Upper lobe of right lung (tissue), 1 donor: Measurements from ENCODE around the gene STIMATE. TPM values are rescaled to one million over a fixed set of nuclear protein-coding genes. Genes with fewer than 3 reads are reported as not detected.

ENCODE experiments used
- ATAC-seq: fragments of 200-7000 bp; cut with Tn5 transposase; one replicate; pipeline ENCODE4 v1.9.1; 2020; ENCODE audit warnings: mild to moderate bottlenecking, moderate library complexity
- DNase-seq: peaks from one replicate; pipeline ENCODE4 v3.0.0-alpha.2; 2020
- H3K27ac ChIP-seq: fragments of 200-600 bp; one replicate; pipeline ENCODE4 v1.8.0; 2022
- H3K27me3 ChIP-seq: fragments of 200-600 bp; one replicate; pipeline ENCODE4 v1.8.0; 2022; ENCODE audit warnings: mild to moderate bottlenecking
- H3K36me3 ChIP-seq: fragments of 200-600 bp; one replicate; pipeline ENCODE4 v1.8.0; 2022
- H3K4me1 ChIP-seq: fragments of 200-600 bp; one replicate; pipeline ENCODE4 v1.8.0; 2022
- H3K4me3 ChIP-seq: fragments of 200-600 bp; one replicate; pipeline ENCODE4 v1.8.0; 2022; ENCODE audit warnings: mild to moderate bottlenecking
- H3K9me3 ChIP-seq: fragments of 200-600 bp; one replicate; pipeline ENCODE4 v1.8.0; 2022
- intact Hi-C: fragments of 100-400 bp; cut with DNase I; formaldehyde crosslinking; loops from one replicate; pipeline ENCODE4 v1.11.0; 2022
- total RNA-seq: library from RNA; stranded (reverse); fragmentation: NEBNext Ultra II Directional; extraction: Animal tissue kit (Norgen Biotek cat#: 25700); gene quantifications from one replicate; pipeline ENCODE4 v1.2.1, GENCODE V29; 2021
- TF ChIP-seq, protein P1 (sequence below): fragments of 200-600 bp; IDR thresholded peaks from one replicate; pipeline ENCODE4 v1.8.0; 2022; ENCODE audit warnings: antibody characterized with exemption
- donor health status: DM: no; HTN: yes; CAD: no; lungs with severe emphysema.

Gene STIMATE
- total RNA-seq, 1 donor from 2014 or later: 34.7 TPM

DNA sequence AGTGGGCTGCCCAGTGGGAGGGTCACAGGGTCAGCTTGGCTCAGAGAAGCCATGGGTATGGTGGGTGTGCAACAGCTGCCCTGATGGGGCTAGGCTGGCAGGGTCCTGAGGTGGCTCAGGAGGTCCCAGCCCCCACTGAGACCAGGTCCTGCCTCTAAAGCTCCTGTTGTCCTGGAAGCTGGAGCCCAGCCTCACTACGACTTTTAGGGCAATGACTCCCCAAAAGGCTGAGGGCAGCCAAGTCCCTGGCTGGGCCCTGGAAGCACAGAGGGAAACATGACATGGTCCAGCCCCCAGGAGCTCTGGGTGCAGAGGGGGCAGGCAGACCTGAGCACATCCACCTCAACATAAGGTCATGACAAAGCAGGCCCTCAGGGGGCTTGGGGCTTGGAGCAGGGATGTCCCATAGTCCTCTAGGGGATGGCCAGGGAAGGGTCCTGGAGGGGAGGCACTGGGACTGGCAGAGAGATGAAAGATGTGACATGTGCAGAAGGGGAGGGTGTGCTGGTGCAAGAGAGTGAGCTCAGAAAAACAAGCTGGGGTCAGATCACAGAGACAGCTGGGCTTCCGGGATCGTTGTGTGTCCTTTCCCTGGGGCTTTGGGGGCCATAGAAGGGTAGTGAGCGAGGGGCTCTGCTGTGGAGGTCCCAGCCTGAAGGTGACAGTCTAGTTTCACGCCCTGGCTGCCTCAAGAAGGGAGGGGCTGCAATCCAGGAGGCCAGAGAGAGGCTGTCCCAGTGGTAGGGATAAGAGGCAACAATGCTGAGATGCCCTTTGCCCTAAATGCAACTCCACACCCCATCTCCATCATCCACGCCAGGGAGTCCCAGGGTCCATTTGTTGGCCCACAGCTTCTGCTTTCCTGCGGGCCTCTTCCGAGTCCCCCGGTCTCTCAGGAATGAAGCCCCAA is 103.4 kb downstream of the STIMATE start:
- Histone ChIP-seq H3K4me3 (no peak overlapping the region), H3K27me3 (no peaks in the 10 kb centered on the region), H3K4me1 (no peaks in the 10 kb centered on the region), H3K27ac (no peak overlapping the region), H3K9me3 (no peaks in the 10 kb centered on the region), H3K36me3 (no peaks in the 10 kb centered on the region)
- ATAC-seq (no peak), DNase-seq (no peak)
- TF ChIP-seq, protein P1, sequence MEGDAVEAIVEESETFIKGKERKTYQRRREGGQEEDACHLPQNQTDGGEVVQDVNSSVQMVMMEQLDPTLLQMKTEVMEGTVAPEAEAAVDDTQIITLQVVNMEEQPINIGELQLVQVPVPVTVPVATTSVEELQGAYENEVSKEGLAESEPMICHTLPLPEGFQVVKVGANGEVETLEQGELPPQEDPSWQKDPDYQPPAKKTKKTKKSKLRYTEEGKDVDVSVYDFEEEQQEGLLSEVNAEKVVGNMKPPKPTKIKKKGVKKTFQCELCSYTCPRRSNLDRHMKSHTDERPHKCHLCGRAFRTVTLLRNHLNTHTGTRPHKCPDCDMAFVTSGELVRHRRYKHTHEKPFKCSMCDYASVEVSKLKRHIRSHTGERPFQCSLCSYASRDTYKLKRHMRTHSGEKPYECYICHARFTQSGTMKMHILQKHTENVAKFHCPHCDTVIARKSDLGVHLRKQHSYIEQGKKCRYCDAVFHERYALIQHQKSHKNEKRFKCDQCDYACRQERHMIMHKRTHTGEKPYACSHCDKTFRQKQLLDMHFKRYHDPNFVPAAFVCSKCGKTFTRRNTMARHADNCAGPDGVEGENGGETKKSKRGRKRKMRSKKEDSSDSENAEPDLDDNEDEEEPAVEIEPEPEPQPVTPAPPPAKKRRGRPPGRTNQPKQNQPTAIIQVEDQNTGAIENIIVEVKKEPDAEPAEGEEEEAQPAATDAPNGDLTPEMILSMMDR: no peak
- intact Hi-C loops: no loop called here

DNA sequence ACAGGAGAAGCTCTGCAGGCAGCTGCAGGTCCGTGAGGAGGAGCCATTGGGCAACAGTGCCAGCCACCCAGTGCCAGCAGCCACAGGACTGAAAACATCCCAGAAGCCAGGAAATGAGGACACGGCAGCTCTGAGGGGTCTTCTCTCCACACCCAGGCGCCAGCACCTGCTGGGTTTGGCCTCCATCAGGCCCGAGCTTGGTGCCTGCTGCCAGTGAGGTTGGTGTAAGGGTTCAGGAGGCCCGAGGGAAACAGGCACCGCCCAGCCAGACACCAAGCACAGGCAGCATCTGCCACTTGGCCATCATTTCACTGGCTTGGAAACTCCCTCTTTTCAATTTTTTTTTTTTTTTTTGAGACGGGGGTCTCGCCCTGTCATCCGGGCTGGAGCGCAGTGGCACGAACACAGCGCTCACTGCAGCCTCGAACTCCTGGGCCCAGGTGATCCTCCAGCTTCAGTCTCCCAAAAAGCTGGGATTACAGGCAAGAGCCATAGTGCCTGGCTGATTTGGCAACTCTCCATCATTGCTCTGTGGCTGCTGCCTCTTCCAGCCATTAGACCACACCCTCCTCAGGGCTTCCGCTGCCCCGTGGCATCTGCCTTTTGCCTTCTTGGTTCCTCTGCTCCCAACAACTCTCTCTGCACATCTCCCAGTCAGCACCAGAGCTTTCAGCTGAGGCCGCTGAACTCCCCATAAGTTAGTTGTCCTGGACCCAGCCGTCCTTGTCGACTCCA is 104.2 kb downstream of the STIMATE start:
- ATAC-seq: no peak
- H3K27ac ChIP-seq: no peak overlapping the region
- H3K9me3 ChIP-seq: no peaks in the 10 kb centered on the region
- TF ChIP-seq, protein P1: no peak
- no peak overlapping the region for H3K4me3 ChIP-seq
- no peak for DNase-seq
- no peaks in the 10 kb centered on the region for H3K4me1 ChIP-seq
- no peaks in the 10 kb centered on the region for H3K27me3 ChIP-seq
- intact Hi-C loops: no loop called here
- H3K36me3 ChIP-seq: no peaks in the 10 kb centered on the region

DNA sequence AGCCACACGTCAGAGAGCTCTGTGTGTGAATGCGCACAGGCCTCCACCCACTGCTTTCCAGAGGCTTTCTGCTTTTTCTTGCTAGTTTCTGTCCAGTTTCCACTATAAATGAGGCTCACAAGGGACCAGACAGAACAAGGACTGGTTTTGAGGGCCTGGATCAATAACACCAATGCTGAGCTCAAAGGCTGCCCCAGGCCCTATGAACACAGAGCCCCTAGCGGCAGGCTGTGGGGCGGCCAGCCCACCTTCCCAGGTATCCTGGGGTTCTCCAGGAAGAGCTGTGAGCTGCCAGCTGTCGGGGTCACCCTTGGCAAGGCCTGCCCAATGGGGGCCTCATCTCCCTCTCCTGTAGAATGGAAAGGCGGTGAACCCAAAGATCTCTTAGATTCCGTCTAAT is 104.9 kb downstream of the STIMATE start:
- DNase-seq (no peak), ATAC-seq (no peak)
- intact Hi-C loops: no loop called here
- H3K4me1 ChIP-seq: no peaks in the 10 kb centered on the region
- no peak overlapping the region for H3K4me3 ChIP-seq
- H3K27ac ChIP-seq: no peak overlapping the region
- TF ChIP-seq, protein P1: no peak
- no peaks in the 10 kb centered on the region for H3K9me3 ChIP-seq
- H3K36me3 ChIP-seq: no peaks in the 10 kb centered on the region
- H3K27me3 ChIP-seq: no peaks in the 10 kb centered on the region

DNA sequence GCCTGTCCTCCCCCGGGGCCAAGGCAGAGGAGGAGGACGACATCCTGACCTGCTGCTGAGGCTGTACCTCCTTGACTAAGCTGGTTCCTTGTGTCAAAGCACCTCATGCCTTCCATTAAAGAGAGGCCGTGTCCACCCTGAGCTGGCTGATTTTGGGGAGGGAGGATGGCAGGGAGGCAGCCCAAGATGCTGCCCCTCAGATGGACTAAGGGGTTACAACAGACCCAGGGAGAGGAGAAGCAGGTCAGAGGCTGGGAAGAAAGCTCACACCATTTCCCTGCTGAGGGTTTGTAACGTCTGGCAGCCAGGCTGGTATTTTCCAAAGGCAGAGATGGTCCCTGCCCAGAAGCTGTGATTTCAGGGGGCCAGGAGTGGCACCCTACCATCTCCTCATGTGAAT is 105.4 kb downstream of the STIMATE start:
- ATAC-seq (no peak), DNase-seq (no peak)
- H3K27ac ChIP-seq: no peak overlapping the region
- no peaks in the 10 kb centered on the region for H3K9me3 ChIP-seq
- intact Hi-C loops: no loop called here
- H3K4me1 ChIP-seq: no peaks in the 10 kb centered on the region
- H3K27me3 ChIP-seq: no peaks in the 10 kb centered on the region
- TF ChIP-seq, protein P1: no peak
- H3K36me3 ChIP-seq: no peaks in the 10 kb centered on the region
- H3K4me3 ChIP-seq: no peak overlapping the region

DNA sequence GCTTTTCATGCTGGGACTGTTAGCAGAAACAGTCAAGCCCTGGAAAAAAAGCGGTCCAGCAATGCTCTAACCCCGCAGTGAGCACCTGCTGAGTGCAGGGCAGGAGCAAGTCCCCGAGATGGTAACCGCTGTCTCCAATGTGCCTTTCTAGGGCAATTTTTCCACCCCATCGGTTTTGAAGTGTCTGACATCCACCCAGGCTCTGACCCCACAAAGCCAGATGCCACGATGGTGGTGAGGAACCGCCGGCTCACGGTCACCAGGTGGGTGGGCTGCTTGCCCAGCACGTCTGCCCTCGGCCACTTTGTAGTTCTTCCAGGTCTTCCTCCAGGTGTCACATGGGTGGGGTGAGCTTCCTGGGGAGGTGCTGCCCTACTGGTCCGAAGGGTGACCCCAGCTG is 106.0 kb downstream of the STIMATE start:
- intact Hi-C loops: no loop called here
- no peak overlapping the region for H3K4me3 ChIP-seq
- no peak overlapping the region for H3K27ac ChIP-seq
- DNase-seq: no peak
- TF ChIP-seq, protein P1: no peak
- ATAC-seq: no peak
- no peaks in the 10 kb centered on the region for H3K36me3 ChIP-seq
- H3K27me3 ChIP-seq: no peaks in the 10 kb centered on the region
- no peaks in the 10 kb centered on the region for H3K9me3 ChIP-seq
- H3K4me1 ChIP-seq: no peaks in the 10 kb centered on the region
